Fibroblast of lung (primary cell): ENCODE results near the gene KIF21B.

ENCODE experiments used
- CTCF ChIP-seq, 2 donors: IDR thresholded peaks in 1 of 2; conservative IDR thresholded peaks in 1 of 2; 1 replicate in 1 of 2; 2 replicates in 1 of 2; pipeline ENCODE4 v1.5.1; 2011 to 2012; ENCODE audit warnings: low read length in 2 of 2, control low read depth in 1 of 2, inconsistent platforms in 1 of 2, low read depth in 1 of 2, mild to moderate bottlenecking in 1 of 2
- EZH2 ChIP-seq: IDR thresholded peaks from 2 replicates; pipeline ENCODE4 v1.5.1; 2012; ENCODE audit warnings: low read length, control low read depth, mild to moderate bottlenecking; ENCODE audit errors: missing control alignments

DNA sequence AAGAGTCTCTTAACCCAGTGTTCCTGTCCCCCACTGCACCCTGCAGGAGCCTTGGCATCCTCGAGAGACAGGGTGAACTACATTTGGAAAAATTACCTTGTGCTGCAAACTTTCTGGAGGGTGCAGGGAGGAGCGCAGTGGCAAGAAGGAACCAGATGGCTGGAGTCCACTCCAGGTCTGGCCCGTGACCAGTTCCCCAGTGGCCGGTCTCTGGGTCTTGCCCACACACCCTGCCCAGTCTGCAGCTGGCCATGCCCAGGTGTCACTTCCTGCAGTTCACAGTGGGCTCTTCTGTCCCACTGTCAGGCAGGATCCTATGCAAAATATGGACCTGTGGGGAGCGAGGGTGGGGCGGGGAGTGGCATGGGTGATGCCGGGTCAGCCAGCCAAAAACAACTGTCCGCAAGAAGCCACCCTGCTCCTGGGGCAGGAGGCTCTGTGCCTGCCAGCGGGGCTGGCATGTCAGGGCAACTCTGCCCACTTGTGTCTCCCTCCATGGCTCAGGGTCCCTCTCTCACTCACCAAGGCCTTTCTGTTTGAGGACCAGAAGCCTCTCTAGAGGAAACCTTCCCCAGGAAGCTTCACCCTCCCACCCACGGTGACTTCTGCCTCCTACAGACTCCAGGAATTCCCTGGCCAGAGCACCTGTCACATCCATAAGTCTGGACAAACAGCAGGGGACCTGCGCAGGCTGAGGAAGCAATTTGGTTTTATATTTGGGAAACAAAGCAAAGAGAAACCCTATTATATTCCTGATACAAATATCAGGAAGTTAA, 55.6 kb downstream of the KIF21B start:
- no peak for TF ChIP-seq CTCF (conservative IDR thresholded peaks at IDR 0.05 in 1 of 2, IDR thresholded peaks at IDR 0.05 in 1 of 2; ENCODE audit: low read depth in 1 of 2, low read length in 2 of 2)
- TF ChIP-seq EZH2, result no peak
